ENCODE data around the gene C6orf132.

C6orf132 gene

DNA sequence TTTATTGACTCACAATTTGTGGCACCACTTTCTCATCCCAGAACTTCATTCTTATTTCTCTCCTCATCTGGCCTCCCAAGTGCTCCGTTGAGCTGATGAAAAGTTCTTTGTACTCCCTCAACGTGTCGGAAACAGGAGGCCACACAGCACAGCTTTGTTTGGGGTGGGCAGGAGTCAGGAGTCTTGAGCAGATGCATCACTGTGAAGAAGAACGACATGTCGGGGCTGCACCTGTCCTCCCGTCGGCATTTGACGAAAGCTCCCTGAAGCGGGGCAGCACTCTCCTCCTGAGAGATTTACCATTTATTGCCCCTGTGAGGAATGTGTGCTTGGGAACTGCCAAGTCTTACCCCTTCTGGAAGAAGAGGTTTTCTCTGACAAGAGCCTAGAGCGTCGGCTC, 64.0 kb downstream of the C6orf132 start:
- no peak for DNase-seq (ENCODE audit: low read depth)

DNA sequence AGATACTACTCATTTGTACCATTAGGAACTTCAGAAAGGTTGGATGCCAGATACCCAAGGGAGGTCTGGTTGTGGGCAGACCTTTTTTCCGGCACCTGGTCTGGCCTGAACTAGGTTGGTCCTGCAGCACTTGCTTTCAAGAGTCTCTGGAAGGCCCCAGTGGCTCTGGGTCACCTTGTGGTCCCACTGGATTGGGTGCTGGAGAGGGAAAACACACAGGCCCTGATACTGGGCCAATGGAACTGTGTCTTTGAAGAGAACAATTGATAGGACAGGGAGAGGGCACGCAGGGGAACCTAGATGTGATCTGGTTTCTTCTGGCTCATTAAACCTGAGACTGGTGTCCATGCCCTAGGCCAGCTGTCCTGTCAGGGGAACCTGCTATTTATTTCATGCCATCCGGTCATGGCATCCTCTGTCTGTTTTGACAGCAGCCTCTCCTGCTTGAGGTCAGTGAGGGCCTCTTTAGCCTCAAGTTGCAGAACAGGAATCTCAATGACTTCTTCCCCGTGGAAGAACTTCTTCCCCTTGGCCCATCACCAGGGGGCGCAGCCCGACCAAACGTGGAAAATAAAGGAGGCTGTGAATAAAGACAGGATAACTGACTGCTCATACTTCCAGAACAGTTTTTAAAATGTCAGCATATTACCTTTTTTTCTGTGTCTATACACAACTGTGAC, 67.1 kb downstream of the C6orf132 start:
- DNase-seq (ENCODE audit: low read depth): peak; percentile 29

DNA sequence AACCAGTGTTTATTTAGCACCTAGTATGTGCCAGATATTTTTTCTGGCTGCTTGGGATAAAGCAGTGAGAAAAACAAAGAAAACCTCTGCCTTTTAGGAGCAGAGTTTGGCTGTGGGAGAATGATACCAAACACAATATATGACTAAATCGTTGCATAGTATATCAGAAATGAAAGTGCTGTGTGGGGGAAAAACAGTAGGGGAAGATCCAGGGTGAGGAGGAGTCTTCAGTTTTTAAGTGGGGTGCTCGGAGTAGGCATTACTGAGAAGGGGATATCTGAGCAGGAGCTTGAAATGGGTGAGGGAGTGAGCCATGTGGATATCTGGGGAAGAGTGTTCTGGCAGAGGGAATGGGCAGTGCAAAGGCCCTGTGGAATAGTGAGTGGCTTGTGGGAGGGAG, 69.1 kb downstream of the C6orf132 start:
- no peak for DNase-seq (ENCODE audit: low read depth)

DNA sequence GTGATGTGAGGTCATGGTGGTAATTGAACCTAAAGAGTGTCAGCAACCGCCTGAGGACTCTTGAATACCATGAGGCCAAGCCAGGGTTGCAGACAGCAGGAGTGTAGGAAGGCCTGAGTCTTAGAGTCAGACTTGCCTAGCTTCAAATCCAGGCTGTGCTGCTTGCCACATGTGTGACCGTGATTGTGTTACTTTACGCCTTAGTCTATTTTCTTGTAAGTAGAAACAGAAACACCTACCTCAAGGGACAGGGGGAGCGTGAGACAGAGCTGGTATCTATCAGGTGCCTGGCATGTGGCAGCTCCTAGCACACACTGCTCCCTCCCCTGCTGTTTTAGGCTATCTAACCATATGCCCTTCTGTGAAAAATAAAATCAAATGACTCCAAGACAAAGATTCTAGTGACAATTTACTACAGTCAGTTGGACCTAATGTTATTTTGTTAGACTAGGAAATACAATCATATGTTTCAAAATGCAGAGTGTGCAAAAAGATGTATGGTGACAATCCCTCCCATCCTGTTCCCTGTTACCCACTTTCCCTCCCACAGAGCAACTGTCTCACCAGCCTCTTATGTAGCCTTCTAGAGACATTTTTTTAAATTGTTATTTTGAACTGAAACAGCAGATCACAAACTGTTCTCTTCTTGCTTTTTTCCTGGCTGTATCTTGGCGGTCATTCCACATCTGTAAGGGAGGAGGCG, 70.4 kb downstream of the C6orf132 start:
- DNase-seq (ENCODE audit: low read depth): no peak

DNA sequence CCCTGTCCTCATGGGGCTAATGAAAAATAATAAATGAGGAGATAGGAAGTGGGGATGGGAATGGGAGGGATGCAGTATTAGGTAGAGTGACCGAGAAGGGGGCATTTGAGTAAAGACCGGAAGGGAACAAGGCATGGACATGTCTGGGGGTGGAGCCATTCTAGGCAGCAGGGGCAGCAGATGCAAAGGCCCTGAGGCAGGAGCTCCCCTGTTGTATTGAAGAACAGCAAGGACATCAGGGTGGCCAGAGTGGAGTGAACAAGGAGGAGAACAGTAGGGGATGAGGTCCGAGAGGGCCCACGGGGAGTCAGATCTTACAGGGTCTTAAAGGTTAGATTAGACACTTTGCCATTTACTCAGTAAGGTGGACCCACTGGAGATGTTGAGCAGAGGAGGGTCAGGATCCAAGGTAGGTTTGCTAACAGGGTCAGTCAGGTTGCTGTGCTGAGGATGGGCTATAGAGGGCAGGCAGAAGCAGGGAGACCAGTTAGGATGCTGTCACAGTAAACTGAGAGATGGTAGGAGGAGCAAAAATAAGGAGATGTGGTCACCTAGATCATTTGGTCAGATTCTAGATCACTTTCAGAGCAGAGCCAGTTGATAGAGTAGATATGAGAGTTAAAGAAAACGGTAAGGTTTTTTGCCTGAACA, 73.4 kb downstream of the C6orf132 start:
- no peak for DNase-seq (ENCODE audit: low read depth)

DNA sequence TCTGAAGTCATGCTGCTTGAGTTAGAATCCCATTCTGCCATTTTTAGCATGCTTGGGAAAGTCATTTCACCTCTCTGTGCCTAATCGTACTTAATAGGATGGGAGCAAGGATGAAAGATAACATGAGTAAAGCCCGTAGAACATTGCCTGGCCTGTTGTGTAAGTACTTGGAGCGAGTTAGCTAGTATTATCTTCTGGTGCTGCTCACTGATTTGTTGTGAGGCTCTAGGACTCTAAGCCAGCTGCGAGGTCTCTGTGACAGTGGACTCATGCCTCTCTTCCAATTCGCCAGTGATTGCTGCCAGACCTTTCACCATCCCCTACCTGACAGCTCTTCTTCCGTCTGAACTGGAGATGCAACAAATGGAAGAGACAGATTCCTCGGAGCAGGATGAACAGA, 74.2 kb downstream of the C6orf132 start:
- DNase-seq (ENCODE audit: low read depth): no peak

DNA sequence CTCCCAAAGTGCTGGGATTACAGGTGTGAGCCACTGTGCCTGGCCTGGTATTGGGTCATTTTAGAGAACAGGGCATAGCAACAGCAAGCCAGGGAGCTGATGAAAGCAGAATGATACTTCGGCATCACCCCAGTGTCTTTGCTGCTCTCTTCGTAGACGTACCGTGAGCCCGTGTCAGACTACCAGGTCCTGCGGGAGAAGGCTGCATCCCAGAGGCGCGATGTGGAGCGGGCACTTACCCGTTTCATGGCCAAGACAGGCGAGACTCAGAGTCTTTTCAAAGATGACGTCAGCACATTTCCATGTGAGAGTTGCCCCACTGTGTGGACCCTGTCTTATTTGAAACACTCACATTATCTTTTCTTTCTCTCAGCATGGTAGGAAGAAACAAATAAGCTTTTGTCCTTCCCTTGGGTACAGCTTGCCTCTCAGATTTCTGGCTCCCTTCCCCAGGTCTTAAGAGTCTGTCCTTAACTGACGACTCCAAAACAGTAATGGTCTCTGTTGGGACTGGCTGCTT, 76.2 kb downstream of the C6orf132 start:
- no peak for DNase-seq (ENCODE audit: low read depth)

DNA sequence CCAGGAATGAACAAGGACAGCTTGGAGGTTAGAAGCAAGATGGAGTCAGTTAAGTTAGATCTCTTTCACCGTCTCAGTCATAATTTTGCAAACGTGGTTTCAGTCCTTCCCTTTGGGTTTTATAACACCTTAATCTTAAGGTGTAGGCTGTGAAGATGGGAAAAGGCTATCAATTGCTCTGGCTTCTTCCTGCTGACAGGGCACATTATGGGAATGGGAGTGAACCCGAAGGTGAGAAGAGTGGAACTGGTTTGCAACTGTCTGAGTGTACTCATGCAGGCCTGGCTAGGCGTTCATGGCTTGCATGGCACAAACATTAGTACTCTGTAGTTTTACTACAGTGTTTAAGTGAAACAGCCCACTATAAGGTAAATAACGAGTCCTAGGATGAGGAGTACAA, 82.7 kb downstream of the C6orf132 start:
- no peak for DNase-seq (ENCODE audit: low read depth)

DNA sequence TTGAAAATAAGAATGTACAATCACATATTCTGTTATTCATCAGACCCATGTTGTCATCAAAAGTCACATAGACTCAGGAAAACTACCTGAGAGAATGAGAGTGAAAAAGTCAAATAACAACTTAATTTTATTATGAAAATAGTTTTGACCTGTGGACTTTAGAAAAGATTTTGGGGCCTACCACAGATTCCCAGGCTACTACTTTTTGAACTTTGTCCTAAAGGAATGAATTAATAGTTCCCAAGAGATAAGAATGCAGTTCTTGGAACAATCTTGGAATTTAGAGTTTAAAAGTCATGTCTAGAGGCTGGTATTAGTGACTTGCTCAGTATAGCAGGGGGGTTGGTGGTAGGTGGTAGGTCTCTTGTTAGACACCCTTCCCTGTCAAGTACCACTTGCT, 88.8 kb downstream of the C6orf132 start:
- DNase-seq (ENCODE audit: low read depth): no peak

DNA sequence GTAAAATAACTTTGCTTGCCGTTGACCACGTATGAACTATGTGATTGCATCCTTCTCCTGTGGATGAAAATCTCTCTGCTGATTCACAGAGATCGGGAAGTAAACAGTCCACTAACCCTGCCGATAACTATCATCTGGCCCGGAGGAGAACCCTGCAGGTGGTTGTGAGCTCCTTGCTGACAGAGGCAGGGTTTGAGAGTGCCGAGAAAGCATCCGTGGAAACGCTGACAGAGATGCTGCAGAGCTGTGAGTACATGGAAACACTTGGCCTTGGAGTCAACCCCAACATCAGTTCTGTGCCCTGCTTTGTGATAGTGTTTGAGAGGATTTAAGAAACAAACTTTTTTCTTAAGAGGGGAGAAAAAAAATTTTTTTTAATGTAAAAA, 91.2 kb downstream of the C6orf132 start:
- no peak for DNase-seq (ENCODE audit: low read depth)

Data from stimulated activated CD8-positive, alpha-beta memory T cell treated with anti-CD3 and anti-CD28 coated beads, Interleukin-15, amount 100 ng/mL, for 1 hour (primary cell).